Suppressor macrophage treated with lipopolysaccharide for 4 hours (primary cell): Measurements from ENCODE around the gene ISG20.
A peak's percentile ranks its signal among the peaks of the same experiment; 100 is the strongest.
"Not testable (repeated sequence)": the region's sequence is repeated elsewhere in the genome, so short reads cannot be mapped to it uniquely, and the experiment has no call there.

Source experiments
- DNase-seq: peaks from one replicate; pipeline ENCODE4 v3.0.0-alpha.2; 2020

ISG20 gene

GRCh38 chr15:88637436-88637835, 1.4 kb upstream of the ISG20 start:
- DNase-seq = no peak

GRCh38 chr15:88637841-88638625, 783 bp upstream of the ISG20 start:
- DNase-seq = no peak

DNA sequence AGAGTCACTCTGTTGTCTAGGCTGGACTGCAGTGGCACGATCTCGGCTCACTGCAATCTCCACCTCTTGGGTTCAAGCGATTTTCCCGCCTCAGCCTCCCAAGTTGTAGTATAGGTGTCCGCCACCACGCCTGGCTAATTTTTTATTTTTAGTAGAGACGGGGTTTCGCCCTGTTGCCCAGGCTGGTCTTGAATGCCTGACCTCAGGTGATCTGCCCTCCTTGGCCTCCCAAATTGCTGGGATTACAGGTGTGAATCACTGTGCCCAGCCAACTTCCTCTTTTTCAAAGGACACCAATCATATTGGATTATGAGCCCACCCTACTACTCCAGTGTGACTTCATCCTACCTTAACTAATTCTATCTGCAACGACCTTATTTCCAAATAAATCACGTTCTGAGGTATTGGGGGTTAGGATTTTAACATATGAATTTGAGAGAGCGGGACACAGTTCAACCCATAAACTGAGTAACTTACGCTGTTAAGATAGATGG, 3.2 kb downstream of the ISG20 start:
- no peak for DNase-seq

DNA sequence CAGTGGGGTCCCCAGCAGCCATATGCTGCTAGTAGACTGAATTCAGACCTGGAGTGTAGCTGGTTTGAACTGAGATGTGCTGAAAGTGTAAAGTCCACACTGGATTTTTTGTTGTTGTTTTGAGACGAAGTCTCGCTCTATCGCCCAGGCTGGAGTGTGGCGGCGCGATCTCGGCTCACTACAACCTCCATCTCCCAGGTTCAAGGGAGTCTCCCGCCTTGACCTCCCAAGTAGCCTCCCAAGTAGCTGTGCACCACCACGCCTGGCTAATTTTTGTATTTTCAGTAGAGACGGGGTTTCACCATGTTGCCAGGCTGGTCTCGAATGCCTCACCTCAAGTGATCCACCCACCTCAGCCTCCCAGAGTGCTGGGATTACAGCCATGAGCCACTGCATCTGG, 3.7 kb downstream of the ISG20 start:
- DNase-seq = not testable (repeated sequence)

DNA sequence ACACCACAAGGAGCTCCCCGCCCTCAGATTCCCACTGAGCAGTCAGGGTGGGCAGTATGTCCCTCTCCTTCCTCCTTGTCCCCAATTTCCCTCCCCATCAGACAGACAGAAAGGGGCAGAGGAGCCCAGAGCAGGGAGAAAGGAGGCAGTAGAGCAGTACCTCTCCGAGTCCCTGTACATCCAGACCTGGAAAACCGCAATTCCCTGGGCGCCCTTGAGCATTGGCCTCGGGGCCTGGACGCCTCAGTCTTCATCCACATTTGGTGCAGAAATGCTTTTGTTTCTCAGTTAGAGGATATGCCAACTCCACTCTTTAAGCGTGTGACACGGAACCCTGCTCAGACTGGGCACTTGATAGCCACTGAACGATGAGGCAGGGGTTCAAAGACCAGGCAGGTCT, 5.9 kb downstream of the ISG20 start:
- DNase-seq = no peak

DNA sequence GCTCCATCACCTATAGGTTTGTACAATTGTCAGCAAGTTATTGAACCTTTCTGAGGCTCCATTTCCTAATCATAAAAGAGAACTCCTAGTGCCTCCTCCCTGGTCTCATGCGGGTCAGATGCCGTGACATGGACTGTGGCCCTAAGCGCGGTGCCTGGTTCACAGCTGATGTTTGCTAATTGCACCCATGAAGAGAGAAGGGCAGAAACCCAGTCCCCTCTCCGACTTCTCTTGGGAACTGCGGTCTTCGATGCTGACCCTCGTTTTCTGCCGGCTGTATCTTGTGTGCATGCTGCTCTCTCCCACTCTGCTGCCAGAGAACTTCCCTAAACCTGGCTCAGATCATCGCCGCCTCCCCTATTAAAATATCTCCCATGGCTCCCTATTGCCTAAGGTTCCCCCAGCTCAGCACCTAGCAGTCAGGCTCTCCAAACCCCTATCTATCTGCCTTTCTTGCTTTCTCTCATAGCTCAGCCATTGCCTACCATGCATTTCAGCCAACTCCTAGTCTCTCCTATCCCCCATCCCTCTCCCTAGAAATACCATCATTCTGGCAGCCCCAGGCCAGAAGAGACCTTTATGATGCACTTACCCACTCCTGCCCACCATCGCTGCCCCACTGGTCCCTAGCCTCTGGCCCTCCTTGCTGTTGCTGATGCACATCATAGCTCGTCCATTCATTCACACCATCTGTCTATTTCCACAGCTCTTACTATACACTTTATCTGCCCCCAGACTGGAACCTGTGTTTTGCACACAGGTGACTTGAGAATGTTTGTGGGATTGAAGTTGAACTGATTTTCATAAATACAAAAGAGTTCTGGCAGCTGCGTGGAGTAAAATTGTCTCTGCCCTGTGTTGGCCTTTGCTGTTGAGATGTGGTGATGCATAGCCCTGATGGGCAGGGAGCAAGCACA, 6.6 kb downstream of the ISG20 start:
- DNase-seq = no peak

GRCh38 chr15:88646088-88646405, 7.2 kb downstream of the ISG20 start:
- no peak for DNase-seq

DNA sequence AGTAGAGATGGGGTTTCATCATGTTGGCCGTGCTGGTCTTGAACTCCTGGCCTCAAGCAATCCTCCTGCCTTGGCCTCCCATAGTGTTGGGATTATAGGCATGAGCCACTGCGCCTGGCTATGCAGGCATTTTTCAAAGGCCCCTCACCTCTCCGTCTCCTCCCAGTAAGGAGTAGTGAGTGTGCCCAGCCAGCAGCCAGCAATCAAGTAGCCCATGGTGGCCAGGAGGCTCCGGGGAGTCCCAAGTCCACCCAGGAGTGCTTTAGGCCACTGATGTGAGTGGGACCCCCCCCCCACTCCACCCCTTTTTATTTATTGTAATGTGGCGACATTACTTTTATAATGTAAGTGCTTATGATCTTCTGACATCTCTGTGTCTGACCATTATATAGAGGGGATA, 8.1 kb downstream of the ISG20 start:
- DNase-seq = no peak

- DNase-seq = no peak
Observed at GRCh38 chr15:88647351-88648105, 8.7 kb downstream of the ISG20 start.

- peak; percentile 59 for DNase-seq
Observed at GRCh38 chr15:88648357-88649214, 9.8 kb downstream of the ISG20 start.

GRCh38 chr15:88649286-88649733, 10.5 kb downstream of the ISG20 start:
- DNase-seq = peak; percentile 90

DNA sequence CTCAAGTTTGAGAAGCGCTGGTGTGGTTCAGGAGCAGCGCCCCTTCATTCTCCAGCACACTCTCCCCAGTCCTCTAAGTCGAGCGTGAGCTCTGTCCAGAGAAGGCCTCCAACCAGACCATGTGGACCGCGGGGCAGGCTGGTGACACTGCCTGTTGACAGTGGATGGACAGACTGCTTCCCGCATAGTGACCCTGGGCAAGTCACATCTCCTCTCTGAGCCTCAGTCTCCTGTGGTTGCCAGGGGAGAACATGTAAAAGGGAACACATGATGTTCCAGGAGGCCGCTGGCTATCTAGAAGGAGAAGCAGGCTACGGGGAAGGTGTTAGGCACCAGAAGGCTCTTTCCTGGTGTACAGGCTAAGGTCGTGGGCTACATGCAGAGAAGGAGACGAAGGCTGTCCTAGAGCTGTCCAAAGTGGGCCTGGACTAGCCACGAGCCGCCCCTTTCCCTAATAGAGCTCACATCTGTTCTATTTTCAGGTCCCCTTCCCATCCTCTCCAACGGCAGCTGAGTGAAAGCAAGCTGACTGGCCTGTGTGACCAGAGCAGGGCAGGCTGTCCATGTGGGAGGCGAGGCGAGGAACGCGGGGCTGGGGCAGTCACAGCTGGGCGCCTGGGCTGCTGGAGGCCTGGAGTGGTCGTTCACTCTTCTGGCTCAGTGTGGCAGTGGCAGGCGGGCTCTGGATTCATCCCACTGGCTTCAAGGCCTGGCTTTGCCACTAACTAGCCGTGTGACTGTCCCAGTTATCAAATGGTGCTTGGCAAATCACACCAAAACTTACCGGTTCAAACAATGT, 11.1 kb downstream of the ISG20 start:
- DNase-seq = no peak

DNA sequence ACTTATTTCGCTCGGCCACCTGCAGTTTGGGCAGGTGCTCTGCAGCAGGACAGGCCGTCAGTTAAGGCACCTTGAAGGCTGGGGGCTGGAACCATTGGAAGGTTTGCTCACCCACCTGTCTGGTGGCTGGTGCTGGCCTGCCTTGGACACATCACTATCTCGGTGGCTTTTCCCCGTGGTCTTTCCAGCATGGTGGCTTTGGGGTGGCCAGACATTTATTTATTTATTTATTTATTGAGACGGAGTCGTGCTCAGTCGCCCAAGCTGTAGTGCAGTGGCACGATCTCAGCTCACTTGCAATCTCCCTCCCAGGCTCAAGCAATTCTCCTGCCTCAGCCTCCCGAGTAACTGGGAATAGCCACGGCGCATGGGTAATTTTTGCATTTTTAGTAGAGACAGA, 11.7 kb downstream of the ISG20 start:
- no peak for DNase-seq

DNA sequence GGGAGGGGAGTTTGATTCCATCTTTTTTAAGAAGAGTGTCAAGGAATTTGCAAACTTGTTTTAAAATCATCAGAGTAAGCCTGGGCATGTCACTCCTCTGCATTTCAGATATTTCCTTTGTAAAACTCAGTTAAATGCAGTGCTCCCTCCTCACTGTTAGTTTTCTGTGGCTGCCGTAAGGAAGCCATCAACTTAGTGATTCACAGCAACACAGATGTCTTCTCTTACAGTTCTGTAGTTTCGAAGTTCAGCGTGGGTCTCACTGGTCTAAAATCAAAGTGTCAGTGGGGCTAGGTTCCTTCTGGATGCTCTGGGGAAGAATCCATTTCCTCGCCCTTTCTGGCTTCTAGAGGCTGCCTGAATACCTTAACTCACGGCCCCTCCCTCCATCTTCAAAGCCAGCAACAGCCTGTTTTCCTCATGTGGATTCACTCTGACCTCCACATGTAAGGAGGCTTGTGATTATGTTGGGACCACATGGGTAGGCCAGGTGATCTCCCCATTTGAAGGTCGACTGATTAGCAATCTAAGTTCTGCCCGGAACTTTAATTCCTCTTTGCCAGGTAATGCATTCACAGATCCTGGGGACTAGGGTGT, 12.4 kb downstream of the ISG20 start:
- no peak for DNase-seq

- DNase-seq = no peak
Observed at GRCh38 chr15:88651971-88652370, 13.2 kb downstream of the ISG20 start.

DNA sequence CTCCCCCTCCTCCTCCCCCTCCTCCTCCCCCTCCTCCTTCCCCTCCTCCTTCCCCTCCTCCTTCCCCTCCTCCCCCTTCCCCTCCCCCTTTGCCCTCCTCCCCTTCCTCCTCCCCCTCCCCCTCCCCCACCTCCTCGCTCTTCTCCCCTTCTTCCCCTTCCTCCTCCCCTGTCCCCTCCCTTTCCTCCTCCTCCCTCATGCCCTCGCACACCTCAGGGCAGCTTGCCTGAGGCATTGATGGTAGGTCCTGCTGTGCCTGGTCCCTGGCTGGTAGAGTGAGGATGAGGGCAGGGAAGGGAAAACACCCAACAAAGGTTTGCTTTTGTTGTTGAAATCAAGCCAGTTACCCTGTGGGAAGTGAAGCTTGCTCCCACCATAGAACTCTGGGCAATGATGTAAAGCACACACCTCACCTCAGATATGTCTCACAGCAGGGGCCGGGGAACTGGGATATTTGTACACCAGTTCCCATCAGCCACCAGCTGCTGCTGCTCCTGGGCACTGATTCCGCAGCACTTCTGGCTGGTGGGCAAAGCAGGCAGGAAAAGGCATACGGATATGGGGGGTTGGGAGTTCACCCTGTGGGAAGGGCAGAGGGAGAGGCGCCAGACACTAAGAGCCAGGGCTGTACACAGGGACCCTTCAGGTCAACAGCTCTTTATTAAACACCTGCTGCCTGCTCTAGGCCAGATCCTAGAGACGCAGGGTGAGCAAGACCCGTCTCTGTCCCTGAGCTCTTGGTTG, 13.8 kb downstream of the ISG20 start:
- DNase-seq = no peak

DNA sequence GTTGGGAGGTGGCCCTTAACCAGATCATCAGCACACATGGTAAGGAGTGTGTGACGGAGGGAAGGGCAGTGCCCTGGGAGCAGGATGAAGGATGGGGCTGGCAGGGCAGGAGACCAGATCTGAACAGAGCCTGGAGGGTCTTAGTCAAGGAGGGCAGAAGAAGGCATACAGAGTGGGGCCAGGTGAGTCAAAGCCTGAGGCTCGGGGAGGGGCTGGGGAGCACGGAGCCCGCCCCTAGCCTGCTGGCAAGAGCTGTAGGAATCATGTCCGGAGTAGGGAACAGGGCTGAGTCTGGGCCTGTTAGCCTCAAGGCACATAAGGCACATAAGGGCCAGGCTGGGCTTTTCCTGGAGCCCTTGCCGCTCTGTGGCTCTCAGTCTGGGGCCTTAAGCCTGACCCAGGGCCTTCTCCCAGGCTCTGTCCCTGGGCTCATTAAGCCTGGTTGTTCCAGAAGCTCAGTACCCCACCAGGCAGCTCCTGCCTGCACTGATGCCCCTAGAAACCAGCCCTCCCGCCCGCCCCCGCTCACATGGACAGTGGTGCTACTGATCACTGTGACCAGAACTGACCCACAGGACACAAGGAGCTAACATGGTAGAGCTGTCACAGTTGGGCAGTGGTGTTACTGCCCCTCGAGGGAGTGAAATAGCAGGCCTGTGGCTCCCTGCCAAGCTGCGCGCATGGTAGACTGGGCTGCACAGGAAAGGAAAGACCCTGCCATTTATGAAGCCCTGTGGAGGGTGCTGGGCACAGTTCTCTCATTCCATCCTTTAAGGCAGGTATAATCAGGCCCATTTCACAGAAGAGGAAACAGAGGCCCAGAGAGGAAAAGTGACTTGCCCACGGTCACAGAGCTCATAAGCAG, 14.6 kb downstream of the ISG20 start:
- no peak for DNase-seq

- DNase-seq = no peak
Observed at GRCh38 chr15:88654430-88655102, 15.8 kb downstream of the ISG20 start.
